Keratinocyte (primary cell): ENCODE data around the gene C22orf15. TPM values are rescaled to one million over a fixed set of nuclear protein-coding genes. Genes with fewer than 3 reads are reported as not detected.

Experiments used
- DNase-seq: peaks from one replicate; pipeline ENCODE4 v3.0.0-alpha.2; 2011; ENCODE audit warnings: low read depth, missing footprints, low spot score
- FAIRE-seq: peaks from 2 replicates; lab custom pipeline; 2011; peaks lifted over from hg19 to GRCh38; lab: Jason Lieb, UNC
- H2AFZ ChIP-seq: 2 replicates; pipeline ENCODE4 v1.6.0; 2012; ENCODE audit warnings: low read length, control low read depth, inconsistent platforms; ENCODE audit not compliant: control insufficient read depth
- H3K27ac ChIP-seq: 2 replicates; pipeline ENCODE4 v1.5.1; 2011; ENCODE audit warnings: low read length; ENCODE audit not compliant: control insufficient read depth, insufficient read depth
- H3K27me3 ChIP-seq: 3 replicates; pipeline ENCODE4 v1.6.0; 2011; ENCODE audit warnings: low read length; ENCODE audit not compliant: control insufficient read depth, insufficient read depth; ENCODE audit errors: extremely low read depth
- H3K36me3 ChIP-seq, 2 experiments: 2 replicates in 1 of 2; 3 replicates in 1 of 2; pipeline ENCODE4 v1.5.1; 2011; ENCODE audit warnings: low read length in 2 of 2, mild to moderate bottlenecking in 1 of 2; ENCODE audit not compliant: control insufficient read depth in 2 of 2, insufficient read depth in 2 of 2; ENCODE audit errors: extremely low read depth in 1 of 2
- H3K4me1 ChIP-seq: 3 replicates; pipeline ENCODE4 v1.5.1; 2011; ENCODE audit warnings: low read length; ENCODE audit not compliant: control insufficient read depth, insufficient read depth; ENCODE audit errors: extremely low read depth
- H3K4me2 ChIP-seq: 3 replicates; pipeline ENCODE4 v1.6.0; 2011; ENCODE audit warnings: low read depth, low read length; ENCODE audit not compliant: control insufficient read depth, insufficient read depth; ENCODE audit errors: extremely low read depth
- H3K4me3 ChIP-seq, 3 experiments: fragments of 200-600 bp in 1 of 3; sonication (generic) in 1 of 3; 2 replicates in 2 of 3; 3 replicates in 1 of 3; pipeline ENCODE4 v1.5.1; 2011 to 2016; ENCODE audit warnings: low read length in 3 of 3, mild to moderate bottlenecking in 3 of 3, control low read depth in 2 of 3, inconsistent platforms in 1 of 3, low read depth in 1 of 3, mixed read lengths in 1 of 3, mixed run types in 1 of 3, moderate library complexity in 1 of 3; ENCODE audit not compliant: control insufficient read depth in 2 of 3, insufficient read depth in 2 of 3; ENCODE audit errors: extremely low read depth in 1 of 3
- H3K79me2 ChIP-seq: 2 replicates; pipeline ENCODE4 v1.6.0; 2012; ENCODE audit warnings: low read length; ENCODE audit not compliant: control insufficient read depth, insufficient read depth
- H3K9ac ChIP-seq: 3 replicates; pipeline ENCODE4 v1.6.0; 2011; ENCODE audit warnings: low read length; ENCODE audit not compliant: control insufficient read depth, insufficient read depth; ENCODE audit errors: extremely low read depth
- H3K9me1 ChIP-seq: 3 replicates; pipeline ENCODE4 v1.6.0; 2011; ENCODE audit warnings: low read length; ENCODE audit not compliant: control insufficient read depth, insufficient read depth; ENCODE audit errors: extremely low read depth
- H3K9me3 ChIP-seq: 2 replicates; pipeline ENCODE4 v1.5.1; 2012; ENCODE audit warnings: low read depth, low read length; ENCODE audit not compliant: control insufficient read depth
- H4K20me1 ChIP-seq: 3 replicates; pipeline ENCODE4 v1.6.0; 2011; ENCODE audit warnings: low read length; ENCODE audit not compliant: control insufficient read depth, insufficient read depth; ENCODE audit errors: extremely low read depth
- EZH2 ChIP-seq: IDR thresholded peaks from one replicate; pipeline ENCODE4 v1.6.1; 2012; ENCODE audit warnings: inconsistent platforms, mild to moderate bottlenecking, low read length, moderate library complexity
- dilution Hi-C: fragments of 300-500 bp; cut with MboI; formaldehyde crosslinking; loops from one replicate; pipeline ENCODE4 v1.7.0; 2020; ENCODE audit warnings: low sequenced_read_pairs; ENCODE audit not compliant: extremely low pct_ligation_motif_present
- polyA minus RNA-seq, 3 experiments: library from RNA; depleted of rRNA, polyadenylated mRNA; stranded (reverse); fragments of >200 nt; gene quantifications; 1 replicate in 1 of 3; 2 replicates in 1 of 3; 3 replicates in 1 of 3; pipeline ENCODE4 v1.2.3, GENCODE V29; 2011
- polyA plus RNA-seq, 5 experiments: library from polyadenylated mRNA; depleted of rRNA in 3 of 5; stranded (reverse) in 3 of 5; stranded (forward) in 1 of 5; unstranded in 1 of 5; fragments of >200 nt; gene quantifications; 1 replicate in 1 of 5; 2 replicates in 3 of 5; 3 replicates in 1 of 5; pipeline versions ENCODE4 v1.2.1 to v1.2.3, GENCODE V29; 2011 to 2012; ENCODE audit warnings: missing spikeins in 2 of 5, low read depth in 1 of 5, low replicate concordance in 1 of 5
- TF ChIP-seq, protein P1 (sequence below), 3 experiments: IDR thresholded peaks in 1 of 3; conservative IDR thresholded peaks in 1 of 3; optimal IDR thresholded peaks in 1 of 3; 2 replicates in 2 of 3; 3 replicates in 1 of 3; pipeline versions ENCODE3 to v1.5.1; 2011; ENCODE audit warnings: low read length in 3 of 3, mild to moderate bottlenecking in 3 of 3, moderate library complexity in 2 of 3, control low read depth in 1 of 3, inconsistent platforms in 1 of 3; ENCODE audit not compliant: insufficient read depth in 2 of 3; ENCODE audit errors: extremely low read depth in 1 of 3

The C22orf15 gene, protein sequence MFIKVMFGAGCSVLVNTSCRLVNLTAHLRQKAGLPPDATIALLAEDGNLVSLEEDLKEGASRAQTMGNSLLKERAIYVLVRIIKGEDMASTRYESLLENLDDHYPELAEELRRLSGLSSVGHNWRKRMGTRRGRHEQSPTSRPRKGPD
- polyA plus RNA-seq = 0.06 TPM in 1 of 3 replicates, not detected in the others
- polyA plus RNA-seq (2011; ENCODE audit: low read depth) = not detected
- polyA plus RNA-seq (2011; cell fraction: cytosol; rRNA removed) = not detected in 2 replicates
- polyA plus RNA-seq (2011; cell fraction: nucleus; rRNA removed) = not detected in 2 replicates
- not detected in 2 replicates for polyA plus RNA-seq (2012; ENCODE audit: low replicate concordance)
- polyA minus RNA-seq = not detected in 3 replicates
- polyA minus RNA-seq (2011; cell fraction: cytosol; rRNA and poly(A)+ RNA removed) = not detected
- polyA minus RNA-seq (2011; cell fraction: nucleus; rRNA and poly(A)+ RNA removed) = not detected in 2 replicates

DNA sequence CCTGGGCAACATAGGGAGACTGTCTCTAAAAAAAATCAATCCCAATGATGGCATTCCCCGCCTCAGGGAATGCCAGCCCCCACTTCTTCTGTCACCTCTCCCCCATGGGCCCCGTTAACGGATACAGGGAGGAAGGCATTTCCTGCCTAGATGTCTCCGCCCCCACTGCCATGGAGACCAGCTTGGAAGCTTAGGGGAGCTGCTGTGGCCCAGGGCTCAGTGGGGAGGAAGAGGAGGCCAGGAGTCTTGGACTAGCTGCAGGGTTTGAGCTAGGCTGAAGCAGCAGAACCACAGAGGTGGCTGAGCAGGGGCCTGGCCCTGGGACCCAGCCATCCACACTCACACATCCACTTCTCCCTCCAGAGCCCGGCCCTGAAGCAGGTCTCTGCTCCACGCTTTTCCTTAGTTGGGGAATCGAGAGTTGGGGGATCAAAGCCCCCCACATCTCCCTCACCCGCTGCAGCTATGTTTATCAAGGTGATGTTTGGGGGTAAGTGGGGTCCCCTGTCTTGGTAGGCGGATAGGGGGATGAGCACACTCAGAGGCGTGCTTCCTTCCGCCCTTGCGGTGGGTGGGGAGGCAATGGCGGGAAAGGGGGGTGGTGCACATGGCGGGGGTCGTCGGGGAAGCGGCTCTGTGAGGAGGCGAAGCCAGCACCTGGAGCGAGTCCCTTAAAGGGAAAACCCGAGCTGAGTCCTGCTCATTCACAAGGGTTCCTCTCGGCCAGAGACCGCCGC lies at the start of gene C22orf15:
C22orf15 (plus strand) TSS at position 149 of the 737 bp plus-strand sequence; CDS start at position 466, 317 bp downstream.
- Histone ChIP-seq H3K4me3 (no peak within 1 kb of the TSS), H3K27ac (no peak within 1 kb of the TSS), H3K27me3 (peaks cover 5% of the 10 kb centered on the region), H3K79me2 (no peaks in the 10 kb centered on the region), H3K9ac (no peak within 1 kb of the TSS), H3K36me3 (no peaks in the 10 kb centered on the region), H2AFZ (no peak within 1 kb of the TSS), H3K4me1 (peaks cover 2% of the 10 kb centered on the region), H3K9me1 (no peaks in the 10 kb centered on the region), H3K9me3 (no peaks in the 10 kb centered on the region), H4K20me1 (no peaks in the 10 kb centered on the region), H3K4me2 (no peak within 1 kb of the TSS)
- FAIRE-seq (no peak), DNase-seq (no peak)
- no peak for TF ChIP-seq EZH2
- TF ChIP-seq, protein P1, sequence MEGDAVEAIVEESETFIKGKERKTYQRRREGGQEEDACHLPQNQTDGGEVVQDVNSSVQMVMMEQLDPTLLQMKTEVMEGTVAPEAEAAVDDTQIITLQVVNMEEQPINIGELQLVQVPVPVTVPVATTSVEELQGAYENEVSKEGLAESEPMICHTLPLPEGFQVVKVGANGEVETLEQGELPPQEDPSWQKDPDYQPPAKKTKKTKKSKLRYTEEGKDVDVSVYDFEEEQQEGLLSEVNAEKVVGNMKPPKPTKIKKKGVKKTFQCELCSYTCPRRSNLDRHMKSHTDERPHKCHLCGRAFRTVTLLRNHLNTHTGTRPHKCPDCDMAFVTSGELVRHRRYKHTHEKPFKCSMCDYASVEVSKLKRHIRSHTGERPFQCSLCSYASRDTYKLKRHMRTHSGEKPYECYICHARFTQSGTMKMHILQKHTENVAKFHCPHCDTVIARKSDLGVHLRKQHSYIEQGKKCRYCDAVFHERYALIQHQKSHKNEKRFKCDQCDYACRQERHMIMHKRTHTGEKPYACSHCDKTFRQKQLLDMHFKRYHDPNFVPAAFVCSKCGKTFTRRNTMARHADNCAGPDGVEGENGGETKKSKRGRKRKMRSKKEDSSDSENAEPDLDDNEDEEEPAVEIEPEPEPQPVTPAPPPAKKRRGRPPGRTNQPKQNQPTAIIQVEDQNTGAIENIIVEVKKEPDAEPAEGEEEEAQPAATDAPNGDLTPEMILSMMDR (optimal IDR thresholded peaks at IDR 0.05 in 1 of 3, IDR thresholded peaks at IDR 0.05 in 1 of 3, conservative IDR thresholded peaks at IDR 0.05 in 1 of 3; ENCODE audit: extremely low read depth in 1 of 3, insufficient read depth in 2 of 3, low read length in 3 of 3) = no peak
- dilution Hi-C loops = no loop called here

DNA sequence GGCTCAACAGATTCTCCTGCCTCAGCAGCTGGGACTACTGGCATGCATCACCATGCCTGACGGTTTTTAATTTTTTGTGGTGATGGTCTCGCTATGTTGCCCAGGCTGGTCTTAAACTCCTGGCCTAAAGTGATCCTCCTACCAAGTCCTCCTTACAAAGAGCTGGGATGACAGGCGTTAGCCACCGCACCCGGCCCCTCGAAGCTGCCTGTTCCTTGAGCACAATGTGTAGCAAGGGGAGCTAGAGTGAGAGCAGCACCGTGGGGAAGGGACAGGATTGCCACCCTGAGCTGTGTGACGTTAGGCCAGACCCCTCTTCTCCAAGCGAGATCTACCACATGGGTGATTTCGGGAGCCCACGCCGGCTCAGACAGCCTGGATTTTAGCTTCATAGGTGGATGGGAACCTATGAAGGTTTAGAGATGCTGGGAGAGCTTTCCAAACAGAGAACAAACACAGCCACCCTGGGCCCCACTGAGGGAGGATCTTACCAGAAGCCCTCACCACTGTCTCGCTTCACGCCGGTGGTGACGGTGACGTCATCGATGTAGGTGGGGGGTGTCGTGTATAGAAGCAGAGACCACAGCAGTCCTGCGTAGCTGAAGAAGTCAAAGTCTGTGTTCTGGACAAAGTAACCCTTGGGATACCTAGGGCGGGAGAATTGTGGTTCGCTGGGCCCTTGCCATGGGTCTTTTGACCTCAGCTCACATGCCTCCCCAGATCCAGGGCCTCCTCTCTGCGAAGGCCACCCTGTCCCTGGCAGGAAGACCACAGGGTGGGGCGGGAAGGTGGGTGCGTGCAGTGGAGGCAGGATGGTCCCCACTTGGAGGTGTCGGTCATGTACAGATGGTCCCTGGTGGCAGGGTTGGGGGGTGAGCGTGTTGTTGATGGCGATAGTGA lies 48.8 kb upstream of the C22orf15 start:
- FAIRE-seq (no peak), DNase-seq (no peak)
- Histone ChIP-seq H3K4me2 (no peak overlapping the region), H4K20me1 (no peaks in the 10 kb centered on the region), H3K4me3 (no peak overlapping the region), H3K79me2 (peaks cover 9% of the 10 kb centered on the region), H3K27ac (no peak overlapping the region), H3K4me1 (no peaks in the 10 kb centered on the region), H3K9ac (no peak overlapping the region), H3K36me3 (peaks cover 17 to 20% of the 10 kb centered on the region in 2 experiments), H3K9me3 (no peaks in the 10 kb centered on the region), H3K9me1 (no peaks in the 10 kb centered on the region), H3K27me3 (no peaks in the 10 kb centered on the region), H2AFZ (no peak overlapping the region)
- dilution Hi-C loops = no loop called here
- TF ChIP-seq, protein P1 (optimal IDR thresholded peaks at IDR 0.05 in 1 of 3, IDR thresholded peaks at IDR 0.05 in 1 of 3, conservative IDR thresholded peaks at IDR 0.05 in 1 of 3; ENCODE audit: extremely low read depth in 1 of 3, insufficient read depth in 2 of 3, low read length in 3 of 3) = no peak
- TF ChIP-seq EZH2 = no peak
